Mesodermal cell (in vitro differentiated cells): ENCODE measurements around the gene IL16.
"Not testable (repeated sequence)": the region's sequence is repeated elsewhere in the genome, so short reads cannot be mapped to it uniquely, and the experiment has no call there.

Experiments used
- H3K27ac ChIP-seq: 2 replicates; pipeline ENCODE4 v1.7.0; 2013; ENCODE audit warnings: mild to moderate bottlenecking, low read depth, low read length, moderate library complexity; ENCODE audit not compliant: severe bottlenecking
- H3K36me3 ChIP-seq: 2 replicates; pipeline ENCODE4 v1.7.1; 2013; ENCODE audit warnings: mild to moderate bottlenecking, low read length, moderate library complexity; ENCODE audit not compliant: control insufficient read depth, insufficient read depth
- H3K4me1 ChIP-seq: one replicate; pipeline ENCODE4 v1.7.1; 2013; ENCODE audit warnings: mild to moderate bottlenecking, low read length; ENCODE audit not compliant: insufficient read depth, control insufficient read depth, poor library complexity, severe bottlenecking
- H3K4me3 ChIP-seq: 2 replicates; pipeline ENCODE4 v1.7.0; 2013; ENCODE audit warnings: low read length, control low read depth, mild to moderate bottlenecking; ENCODE audit not compliant: insufficient read depth, poor library complexity, severe bottlenecking; ENCODE audit errors: extremely low read depth
- H3K9me3 ChIP-seq: 2 replicates; pipeline ENCODE4 v1.7.1; 2013; ENCODE audit warnings: mild to moderate bottlenecking, low read length, moderate library complexity; ENCODE audit not compliant: control insufficient read depth
- WGBS, 2 experiments: methylation state at CpG; one replicate each; pipeline ENCODE4 v1.1.5; 2013; ENCODE audit warnings: missing lambda C conversion rate in 2 of 2; ENCODE audit not compliant: insufficient coverage in 2 of 2; 5-methylcytosine and 5-hydroxymethylcytosine counted together

Gene IL16

GRCh38 chr15:81207987-81208386 is 11.3 kb downstream of the IL16 start:
- H3K9me3 ChIP-seq, H3K4me3 ChIP-seq, H3K4me1 ChIP-seq, H3K27ac ChIP-seq, H3K36me3 ChIP-seq: not testable (repeated sequence)
- 90% methylated on average over 1 of the region's 1 CpG; no CpG with 5 or more reads in 1 of the 2 experiments for WGBS, 2 experiments

- 67 to 88% methylated on average over 3 to 4 of the region's 5 CpGs for WGBS, 2 experiments
- H3K27ac ChIP-seq, result no peak overlapping the region
- no peaks in the 10 kb centered on the region for H3K36me3 ChIP-seq
- H3K4me3 ChIP-seq, result no peak overlapping the region
- H3K9me3 ChIP-seq, result no peaks in the 10 kb centered on the region
- no peaks in the 10 kb centered on the region for H3K4me1 ChIP-seq
These were observed 13.0 kb downstream of the IL16 start for GRCh38 chr15:81209635-81210034.

- no peaks in the 10 kb centered on the region for H3K36me3 ChIP-seq
- no peaks in the 10 kb centered on the region for H3K9me3 ChIP-seq
- 60 to 88% methylated on average over 1 to 2 of the region's 4 CpGs for WGBS, 2 experiments
- no peaks in the 10 kb centered on the region for H3K4me1 ChIP-seq
- H3K27ac ChIP-seq, result no peak overlapping the region
- no peak overlapping the region for H3K4me3 ChIP-seq
These were observed 14.7 kb downstream of the IL16 start for GRCh38 chr15:81211376-81211775.

GRCh38 chr15:81213982-81214381 is 17.3 kb downstream of the IL16 start:
- H3K4me3 ChIP-seq, result no peak overlapping the region
- H3K36me3 ChIP-seq, result no peaks in the 10 kb centered on the region
- H3K4me1 ChIP-seq, result no peaks in the 10 kb centered on the region

GRCh38 chr15:81215531-81215930 is 18.9 kb downstream of the IL16 start:
- H3K27ac ChIP-seq, result no peak overlapping the region
- H3K36me3 ChIP-seq, result no peaks in the 10 kb centered on the region
- H3K4me1 ChIP-seq, result no peaks in the 10 kb centered on the region
- H3K9me3 ChIP-seq, result no peaks in the 10 kb centered on the region
- WGBS, 2 experiments, result 63 to 100% methylated on average over 1 of the region's 2 CpGs
- no peak overlapping the region for H3K4me3 ChIP-seq

More at GRCh38 chr15:81213982-81214381, 17.3 kb downstream of the IL16 start:
- Histone ChIP-seq H3K9me3 (no peaks in the 10 kb centered on the region), H3K27ac (no peak overlapping the region)

GRCh38 chr15:81215983-81216382 is 19.3 kb downstream of the IL16 start:
- no peaks in the 10 kb centered on the region for H3K36me3 ChIP-seq
- H3K27ac ChIP-seq, result no peak overlapping the region
- H3K9me3 ChIP-seq, result no peaks in the 10 kb centered on the region
- no peaks in the 10 kb centered on the region for H3K4me1 ChIP-seq
- 79 to 83% methylated on average over 2 of the region's 2 CpGs for WGBS, 2 experiments
- no peak overlapping the region for H3K4me3 ChIP-seq

- H3K4me3 ChIP-seq, result no peak overlapping the region
- no peaks in the 10 kb centered on the region for H3K9me3 ChIP-seq
- no peaks in the 10 kb centered on the region for H3K4me1 ChIP-seq
- no peak overlapping the region for H3K27ac ChIP-seq
- 65 to 82% methylated on average over 2 to 3 of the region's 3 CpGs for WGBS, 2 experiments
- no peaks in the 10 kb centered on the region for H3K36me3 ChIP-seq
These were observed 19.7 kb downstream of the IL16 start for GRCh38 chr15:81216422-81216821.

- H3K36me3 ChIP-seq, result no peaks in the 10 kb centered on the region
- H3K4me3 ChIP-seq, result no peak overlapping the region
- H3K9me3 ChIP-seq, result no peaks in the 10 kb centered on the region
- no peak overlapping the region for H3K27ac ChIP-seq
- H3K4me1 ChIP-seq, result no peaks in the 10 kb centered on the region
- WGBS, 2 experiments, result 77 to 91% methylated on average over 1 of the region's 1 CpG
These were observed 24.8 kb downstream of the IL16 start for GRCh38 chr15:81221449-81221848.

- Histone ChIP-seq H3K4me3 (no peak overlapping the region), H3K4me1 (no peaks in the 10 kb centered on the region), H3K27ac (no peak overlapping the region), H3K9me3 (no peaks in the 10 kb centered on the region), H3K36me3 (no peaks in the 10 kb centered on the region)
- 100% methylated on average over 1 of the region's 3 CpGs; no CpG with 5 or more reads in 1 of the 2 experiments for WGBS, 2 experiments
These were observed 25.3 kb downstream of the IL16 start for GRCh38 chr15:81222007-81222406.

GRCh38 chr15:81223346-81223971 is 26.8 kb downstream of the IL16 start:
- Histone ChIP-seq H3K4me1 (no peaks in the 10 kb centered on the region), H3K27ac (no peak overlapping the region), H3K4me3 (no peak overlapping the region), H3K9me3 (no peaks in the 10 kb centered on the region), H3K36me3 (no peaks in the 10 kb centered on the region)
- WGBS, 2 experiments, result 74 to 88% methylated on average over 2 of the region's 2 CpGs

GRCh38 chr15:81224232-81224631 is 27.6 kb downstream of the IL16 start:
- 40 to 75% methylated on average over 1 of the region's 1 CpG for WGBS, 2 experiments
- H3K27ac ChIP-seq, result no peak overlapping the region
- H3K4me1 ChIP-seq, result no peaks in the 10 kb centered on the region
- H3K9me3 ChIP-seq, result no peaks in the 10 kb centered on the region
- no peak overlapping the region for H3K4me3 ChIP-seq
- H3K36me3 ChIP-seq, result no peaks in the 10 kb centered on the region
